KMS-11 (cell line): ENCODE results near the gene PHTF1.

Experiments used
- H2AFZ ChIP-seq: fragments of 200-600 bp; sonication (generic); 2 replicates; pipeline ENCODE4 v1.6.1; 2016; ENCODE audit warnings: antibody characterized with exemption, mixed run types, low read depth
- H3K27ac ChIP-seq: fragments of 200-600 bp; sonication (generic); 2 replicates; pipeline ENCODE4 v1.6.1; 2016; ENCODE audit warnings: mild to moderate bottlenecking, mixed run types
- H3K27me3 ChIP-seq: fragments of 200-600 bp; sonication (generic); 2 replicates; pipeline ENCODE4 v1.6.1; 2017; ENCODE audit warnings: mild to moderate bottlenecking, low read depth, mixed run types, moderate library complexity; ENCODE audit not compliant: insufficient read depth
- H3K36me3 ChIP-seq: fragments of 200-600 bp; sonication (generic); 2 replicates; pipeline ENCODE4 v1.6.1; 2017; ENCODE audit warnings: mild to moderate bottlenecking, mixed run types; ENCODE audit not compliant: insufficient read depth
- H3K4me1 ChIP-seq: fragments of 200-600 bp; sonication (generic); 2 replicates; pipeline ENCODE4 v1.6.1; 2016; ENCODE audit warnings: mild to moderate bottlenecking, low read depth, mixed run types; ENCODE audit not compliant: poor library complexity, severe bottlenecking
- H3K4me2 ChIP-seq: fragments of 200-600 bp; sonication (generic); 2 replicates; pipeline ENCODE4 v1.7.0; 2016; ENCODE audit warnings: mild to moderate bottlenecking, mixed run types
- H3K4me3 ChIP-seq: fragments of 200-600 bp; sonication (generic); IDR thresholded peaks from 2 replicates; pipeline ENCODE4 v1.6.1; 2017; ENCODE audit warnings: low read depth, low read length, mixed read lengths; ENCODE audit not compliant: insufficient read depth
- H3K79me2 ChIP-seq: fragments of 200-600 bp; sonication (generic); 2 replicates; pipeline ENCODE4 v1.6.1; 2016; ENCODE audit warnings: low read depth, mixed run types; ENCODE audit not compliant: insufficient read depth
- H3K9ac ChIP-seq: fragments of 200-600 bp; sonication (generic); 2 replicates; pipeline ENCODE4 v1.6.1; 2016; ENCODE audit warnings: mild to moderate bottlenecking, mixed run types
- H4K20me1 ChIP-seq: fragments of 200-600 bp; sonication (generic); 2 replicates; pipeline ENCODE4 v1.6.1; 2016; ENCODE audit warnings: mild to moderate bottlenecking, mixed run types; ENCODE audit not compliant: insufficient read depth
- CTCF ChIP-seq: fragments of 200-600 bp; sonication (generic); conservative IDR thresholded peaks from 2 replicates; pipeline ENCODE4 v1.6.1; 2017; ENCODE audit warnings: low read depth, mild to moderate bottlenecking, antibody characterized with exemption, low read length, moderate library complexity, mixed read lengths

PHTF1 gene

GRCh38 chr1:113765306-113766230 lies 6.3 kb upstream of the PHTF1 start:
- H2AFZ ChIP-seq: no peak overlapping the region
- no peaks in the 10 kb centered on the region; the same call in 1 of the 2 replicates for H3K79me2 ChIP-seq
- peaks cover 73% of the 10 kb centered on the region for H3K4me1 ChIP-seq

GRCh38 chr1:113763661-113764060 lies 4.4 kb upstream of the PHTF1 start:
- Histone ChIP-seq H3K4me3 (no peak overlapping the region), H3K79me2 (no peaks in the 10 kb centered on the region; the same call in 1 of the 2 replicates), H3K27ac (no peak overlapping the region), H3K36me3 (no peaks in the 10 kb centered on the region), H3K9ac (no peak overlapping the region), H3K4me2 (no peak overlapping the region), H3K27me3 (no peaks in the 10 kb centered on the region), H2AFZ (no peak overlapping the region), H3K4me1 (peaks cover 62% of the 10 kb centered on the region), H4K20me1 (no peaks in the 10 kb centered on the region)
- no peak for TF ChIP-seq CTCF

More at GRCh38 chr1:113765306-113766230, 6.3 kb upstream of the PHTF1 start:
- Histone ChIP-seq H3K27ac (peak overlapping the region; percentile 76), H3K4me2 (peak overlapping the region; percentile 81), H3K27me3 (no peaks in the 10 kb centered on the region), H3K4me3 (no peak overlapping the region), H3K9ac (peak overlapping the region; percentile 23; the same call in 1 of the 2 replicates), H3K36me3 (no peaks in the 10 kb centered on the region), H4K20me1 (no peaks in the 10 kb centered on the region)
- TF ChIP-seq CTCF: no peak

- H3K4me3 ChIP-seq: no peak overlapping the region
- no peak overlapping the region for H2AFZ ChIP-seq
- H3K79me2 ChIP-seq: peaks cover 10% of the 10 kb centered on the region; the same call in 1 of the 2 replicates
- no peaks in the 10 kb centered on the region for H3K27me3 ChIP-seq
- H3K27ac ChIP-seq: no peak overlapping the region
- H3K4me1 ChIP-seq: peaks cover 52% of the 10 kb centered on the region
- no peak overlapping the region for H3K4me2 ChIP-seq
- no peaks in the 10 kb centered on the region for H3K36me3 ChIP-seq
- H3K9ac ChIP-seq: no peak overlapping the region
- TF ChIP-seq CTCF: no peak
- no peaks in the 10 kb centered on the region for H4K20me1 ChIP-seq
Observed at GRCh38 chr1:113761937-113762336, 2.7 kb upstream of the PHTF1 start.

- peaks cover 44% of the 10 kb centered on the region for H3K4me1 ChIP-seq
- TF ChIP-seq CTCF: no peak
- H2AFZ ChIP-seq: peak overlapping the region; percentile 83; the same call in 1 of the 2 replicates
- no peak overlapping the region for H3K4me3 ChIP-seq
- H3K4me2 ChIP-seq: peak overlapping the region; percentile 78
- peak overlapping the region; percentile 88; the same call in 1 of the 2 replicates for H3K9ac ChIP-seq
- peak overlapping the region; percentile 87 for H3K27ac ChIP-seq
- H3K27me3 ChIP-seq: no peaks in the 10 kb centered on the region
- no peaks in the 10 kb centered on the region for H3K36me3 ChIP-seq
- no peaks in the 10 kb centered on the region for H4K20me1 ChIP-seq
- H3K79me2 ChIP-seq: peaks cover 13% of the 10 kb centered on the region; the same call in 1 of the 2 replicates
Observed at GRCh38 chr1:113760102-113761080, 1.1 kb upstream of the PHTF1 start.
